ENCODE data around the gene COL18A1.

Gene COL18A1

DNA sequence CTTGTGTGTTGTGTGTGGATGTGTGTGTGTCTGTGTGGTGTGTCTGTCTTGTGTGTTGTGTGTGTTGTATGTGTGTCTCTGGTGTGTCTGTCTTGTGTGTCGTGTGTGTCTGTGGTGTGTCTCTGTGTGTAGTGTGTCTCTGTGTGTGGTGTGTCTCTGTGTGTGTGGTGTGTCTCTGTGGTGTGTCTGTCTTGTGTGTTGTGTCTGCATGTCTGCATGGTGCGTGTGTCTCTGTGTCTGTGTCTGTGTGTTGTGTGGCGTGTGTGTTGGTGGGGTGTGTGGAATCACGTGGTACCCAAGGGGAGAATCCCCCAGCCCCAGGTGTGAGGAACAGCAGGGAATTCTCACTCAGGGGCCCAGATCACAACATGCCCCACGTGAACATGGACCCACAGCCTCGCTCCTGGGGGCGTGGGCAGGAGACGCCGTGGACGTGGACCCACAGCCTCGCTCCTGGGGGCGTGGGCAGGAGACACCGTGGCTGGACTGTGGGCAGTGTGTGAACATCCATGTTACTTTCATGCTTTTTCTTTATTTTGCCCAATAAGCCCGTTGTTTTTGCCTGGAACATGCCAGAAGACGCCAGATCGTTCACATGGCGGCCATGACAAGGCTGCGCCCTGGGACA lies 69.5 kb downstream of the COL18A1 start:
- CTCF ChIA-PET, result no interaction called here
- H3K27me3 Mint-ChIP-seq, result no peaks in the 10 kb centered on the region
- no peaks in the 10 kb centered on the region for H3K36me3 Mint-ChIP-seq
- no peak overlapping the region for H3K4me3 Mint-ChIP-seq
- peaks cover 5% of the 10 kb centered on the region for H3K9me3 Mint-ChIP-seq
- peak overlapping the region; percentile 4 for H3K27ac Mint-ChIP-seq
- peaks cover 41% of the 10 kb centered on the region for H3K4me1 Mint-ChIP-seq
- DNase-seq, result no peak

DNA sequence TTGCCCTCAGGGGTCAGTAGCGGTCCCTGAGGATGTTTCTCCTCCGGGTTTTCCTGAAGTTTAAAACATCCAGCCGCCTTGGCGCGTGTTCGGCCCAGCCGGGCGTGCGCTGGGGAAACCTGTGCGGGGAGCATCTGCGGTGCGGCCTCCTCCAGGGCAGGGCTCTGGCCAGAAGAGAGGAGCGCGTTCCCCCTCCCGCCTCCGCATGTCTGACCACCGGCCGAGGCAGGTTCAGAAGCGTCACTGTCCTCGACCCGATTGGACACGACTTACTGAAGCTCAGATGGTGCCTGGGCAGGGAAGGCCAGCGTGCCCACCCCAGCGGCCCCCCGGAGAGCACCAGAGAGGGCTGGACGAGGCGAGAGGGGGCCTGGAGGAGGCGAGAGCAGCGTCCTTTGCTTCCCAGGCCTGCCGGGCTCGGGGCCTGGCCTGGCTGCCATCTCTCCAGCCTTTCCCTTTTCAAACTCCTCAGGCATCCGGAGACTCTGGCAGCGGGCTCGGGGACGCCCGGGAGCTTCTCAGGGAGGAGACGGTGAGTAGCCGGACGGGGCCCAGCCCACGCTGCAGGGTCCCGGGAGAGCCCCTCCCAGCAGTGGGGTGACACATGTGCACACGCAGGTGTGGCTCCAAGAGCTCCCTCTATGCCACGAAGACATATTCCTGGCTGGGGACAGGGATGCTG lies 70.2 kb downstream of the COL18A1 start:
- CTCF ChIA-PET, result no interaction called here
- Mint-ChIP-seq H3K9me3 (peaks cover 5% of the 10 kb centered on the region), H3K4me1 (peaks cover 42% of the 10 kb centered on the region), H3K27ac (no peak overlapping the region), H3K36me3 (no peaks in the 10 kb centered on the region), H3K27me3 (no peaks in the 10 kb centered on the region), H3K4me3 (no peak overlapping the region)
- no peak for DNase-seq

DNA sequence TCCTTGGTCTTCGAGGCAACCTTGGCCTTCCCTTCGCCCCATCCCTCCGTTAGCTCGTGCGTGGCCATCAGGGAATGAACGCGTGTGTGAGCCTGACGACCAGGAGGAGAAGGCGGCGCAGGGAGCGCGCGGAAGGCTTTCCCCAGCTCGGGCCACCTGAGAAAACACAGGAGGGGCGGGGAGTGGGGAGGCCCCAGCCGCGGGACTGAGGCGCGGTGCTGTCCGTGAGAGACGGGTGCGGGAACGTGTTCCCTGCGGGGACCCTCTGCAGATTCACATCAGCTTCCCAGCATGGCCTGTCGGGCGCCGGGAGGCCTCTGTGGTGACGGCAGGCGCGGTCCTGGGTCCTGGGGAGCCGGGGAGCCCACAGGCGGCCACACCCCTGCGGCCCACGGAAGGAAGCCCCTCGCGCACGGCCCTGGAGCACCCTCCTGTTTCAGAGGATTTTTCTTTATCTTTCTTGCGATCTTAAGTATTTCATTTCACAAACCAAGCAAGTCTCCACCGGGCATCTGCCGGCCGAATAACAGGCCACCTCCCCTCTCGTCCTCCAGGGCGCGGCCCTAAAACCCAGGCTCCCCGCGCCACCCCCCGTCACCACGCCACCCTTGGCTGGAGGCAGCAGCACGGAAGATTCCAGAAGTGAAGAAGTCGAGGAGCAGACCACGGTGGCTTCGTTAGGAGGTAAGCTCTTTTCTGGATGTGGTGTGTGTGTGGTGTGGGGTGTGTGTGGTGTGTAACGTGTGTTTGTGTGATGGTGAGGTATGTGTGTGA lies 71.0 kb downstream of the COL18A1 start:
- Mint-ChIP-seq H3K4me3 (no peak overlapping the region), H3K36me3 (no peaks in the 10 kb centered on the region), H3K9me3 (peaks cover 5% of the 10 kb centered on the region), H3K27me3 (no peaks in the 10 kb centered on the region), H3K27ac (peak overlapping the region; percentile 42), H3K4me1 (peaks cover 38% of the 10 kb centered on the region)
- CTCF ChIA-PET, result no interaction called here
- DNase-seq, result no peak

DNA sequence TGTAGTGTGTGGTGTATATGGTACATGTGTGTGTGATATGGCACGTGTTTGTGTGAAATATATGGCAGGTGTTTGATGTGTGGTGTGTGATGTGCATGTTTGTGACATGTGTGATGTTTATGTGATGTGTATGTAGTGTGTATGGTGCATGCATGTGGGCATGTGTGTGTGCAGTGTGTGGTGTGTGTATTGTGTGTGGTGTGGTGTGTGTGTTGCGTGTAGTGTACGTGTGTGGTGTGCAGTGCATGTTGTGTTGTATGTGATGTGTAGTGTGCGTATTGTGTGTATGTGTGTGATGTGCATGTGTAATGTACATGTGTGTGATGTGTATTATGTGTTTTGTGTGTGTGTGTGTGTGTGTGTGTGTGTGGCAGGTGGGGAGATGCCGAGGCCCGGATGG lies 71.6 kb downstream of the COL18A1 start:
- CTCF ChIA-PET, result no interaction called here
- Mint-ChIP-seq H3K27ac (peak overlapping the region; percentile 42), H3K4me3 (no peak overlapping the region), H3K9me3 (peaks cover 5% of the 10 kb centered on the region), H3K36me3 (no peaks in the 10 kb centered on the region), H3K4me1 (peaks cover 32% of the 10 kb centered on the region), H3K27me3 (no peaks in the 10 kb centered on the region)
- no peak for DNase-seq

DNA sequence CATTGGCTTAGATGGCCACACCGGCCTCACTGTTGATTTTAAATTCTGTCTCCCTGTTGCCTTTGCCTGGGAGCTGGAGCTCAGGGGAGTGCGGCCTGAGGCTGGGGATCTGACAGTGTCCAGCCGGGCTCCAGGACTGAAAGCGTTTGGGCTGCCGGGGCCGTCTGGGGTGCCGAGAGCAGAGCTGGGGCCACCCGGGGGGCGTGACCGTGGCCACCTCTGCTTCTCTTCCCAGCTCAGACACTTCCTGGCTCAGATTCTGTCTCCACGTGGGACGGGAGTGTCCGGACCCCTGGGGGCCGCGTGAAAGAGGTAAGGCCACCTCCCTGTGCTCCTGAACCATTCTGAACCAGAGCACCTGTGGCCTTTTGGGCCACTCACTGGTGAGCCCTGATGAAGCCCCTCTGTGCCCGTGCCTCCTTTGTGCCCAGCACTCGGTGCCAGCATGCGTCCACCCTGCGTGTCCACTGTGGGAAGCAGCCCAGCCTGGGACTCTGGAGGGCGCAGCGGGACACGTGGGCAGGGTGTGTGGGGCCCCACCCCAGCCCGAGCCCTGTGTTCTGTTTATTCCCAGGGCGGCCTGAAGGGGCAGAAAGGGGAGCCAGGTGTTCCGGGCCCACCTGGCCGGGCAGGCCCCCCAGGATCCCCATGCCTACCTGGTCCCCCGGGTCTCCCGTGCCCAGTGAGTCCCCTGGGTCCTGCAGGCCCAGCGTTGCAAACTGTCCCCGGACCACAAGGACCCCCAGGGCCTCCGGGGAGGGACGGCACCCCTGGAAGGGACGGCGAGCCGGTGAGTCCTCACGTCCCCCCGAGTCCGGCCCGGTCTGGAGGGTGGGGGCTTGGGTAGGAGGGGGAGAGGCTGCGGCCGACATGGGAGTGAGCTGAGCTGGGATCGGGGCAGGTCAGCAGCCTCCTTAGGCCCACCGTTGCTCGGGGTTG lies 72.5 kb downstream of the COL18A1 start:
- peaks cover 34% of the 10 kb centered on the region for H3K4me1 Mint-ChIP-seq
- no peaks in the 10 kb centered on the region for H3K27me3 Mint-ChIP-seq
- CTCF ChIA-PET, result interaction anchor here (1.0 to 2.2 kb wide), 3 partner anchors 79 to 119 kb away, joined by 3 to 10 read pairs (median 4); no protein-coding TSS in a partner anchor
- H3K4me3 Mint-ChIP-seq, result peak overlapping the region; percentile 59
- H3K9me3 Mint-ChIP-seq, result peaks cover 5% of the 10 kb centered on the region
- DNase-seq, result no peak
- no peaks in the 10 kb centered on the region for H3K36me3 Mint-ChIP-seq
- peak overlapping the region; percentile 88 for H3K27ac Mint-ChIP-seq

DNA sequence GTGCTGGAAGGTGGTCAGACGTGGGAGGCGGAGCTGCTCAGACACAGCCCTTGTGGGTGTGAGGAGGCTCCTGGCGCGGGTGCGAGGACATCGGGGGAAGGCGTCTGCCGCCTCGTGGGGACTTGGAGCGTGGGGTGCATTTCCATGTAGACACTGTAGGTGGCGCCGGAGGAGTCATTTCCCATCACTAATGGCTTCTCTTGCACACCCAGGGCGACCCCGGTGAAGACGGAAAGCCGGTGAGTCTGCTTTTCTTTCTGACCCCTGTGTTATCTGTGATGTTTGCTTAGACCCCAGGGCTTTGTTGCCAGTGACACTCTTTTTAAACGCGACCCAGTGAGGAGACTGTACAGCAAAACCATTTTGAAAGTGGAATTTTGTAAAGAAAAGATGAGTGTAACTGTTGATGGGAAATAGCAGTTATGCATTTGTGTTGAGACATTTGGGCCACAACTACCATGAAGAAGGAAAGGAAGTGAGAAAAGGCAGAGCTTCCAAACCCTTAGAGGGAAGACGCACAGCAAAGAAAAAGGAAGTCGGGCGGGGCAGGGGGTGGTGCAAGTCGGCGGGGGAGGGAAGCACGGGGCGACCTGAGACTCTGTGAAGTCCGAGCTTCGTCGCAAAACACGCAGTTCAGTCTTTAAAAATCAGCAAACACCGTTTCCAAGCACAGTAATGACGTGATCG lies 73.3 kb downstream of the COL18A1 start:
- Mint-ChIP-seq H3K27ac (peak overlapping the region; percentile 88), H3K9me3 (peaks cover 5% of the 10 kb centered on the region), H3K36me3 (no peaks in the 10 kb centered on the region), H3K27me3 (no peaks in the 10 kb centered on the region), H3K4me1 (peaks cover 41% of the 10 kb centered on the region), H3K4me3 (peak overlapping the region; percentile 59)
- CTCF ChIA-PET, result interaction anchor here (0.6 to 2.2 kb wide), 5 partner anchors 16 to 118 kb away, joined by 3 to 10 read pairs (median 4); no protein-coding TSS in a partner anchor
- peak; percentile 86 for DNase-seq

DNA sequence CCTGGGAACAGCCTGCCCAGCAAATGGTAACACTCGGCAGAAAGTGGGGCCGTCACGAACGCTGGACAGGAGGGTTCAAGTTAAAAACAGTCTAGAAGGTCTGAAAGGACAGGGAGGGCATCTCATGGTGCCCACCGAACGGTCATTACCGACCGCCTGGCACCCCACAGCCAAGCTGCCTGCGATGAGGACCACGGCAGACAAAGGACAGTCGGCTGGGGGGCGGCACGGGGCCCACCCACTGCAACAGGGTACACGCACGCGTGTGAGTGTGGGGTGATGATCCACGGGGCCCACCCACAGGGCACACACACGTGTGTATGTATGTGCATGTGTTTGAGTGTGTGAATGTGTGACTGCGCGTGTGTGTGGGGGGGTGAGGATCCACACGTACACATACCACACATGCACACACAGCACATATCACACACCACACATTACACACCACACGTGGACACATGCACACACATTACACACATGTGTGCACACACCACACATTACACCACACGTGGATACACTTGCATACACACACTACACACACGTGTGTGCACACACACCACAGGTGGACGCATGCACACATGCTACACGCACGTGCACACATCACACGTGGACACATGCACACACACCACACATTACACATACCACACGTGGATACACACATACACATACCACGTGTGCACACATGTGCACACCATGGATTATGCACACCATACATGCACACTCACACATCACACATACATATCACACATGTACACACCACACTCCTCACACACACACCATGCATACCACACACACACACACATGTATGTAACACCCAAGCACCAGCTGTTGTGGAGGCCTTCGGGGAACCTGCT lies 74.1 kb downstream of the COL18A1 start:
- Mint-ChIP-seq H3K4me1 (peaks cover 47% of the 10 kb centered on the region), H3K27me3 (no peaks in the 10 kb centered on the region), H3K9me3 (peaks cover 5% of the 10 kb centered on the region), H3K4me3 (peak overlapping the region; percentile 59), H3K36me3 (peaks cover 1% of the 10 kb centered on the region), H3K27ac (peak overlapping the region; percentile 88)
- no peak for DNase-seq
- CTCF ChIA-PET, result interaction anchor here (0.6 to 2.2 kb wide), 5 partner anchors 17 to 117 kb away, joined by 3 to 10 read pairs (median 4); no protein-coding TSS in a partner anchor

DNA sequence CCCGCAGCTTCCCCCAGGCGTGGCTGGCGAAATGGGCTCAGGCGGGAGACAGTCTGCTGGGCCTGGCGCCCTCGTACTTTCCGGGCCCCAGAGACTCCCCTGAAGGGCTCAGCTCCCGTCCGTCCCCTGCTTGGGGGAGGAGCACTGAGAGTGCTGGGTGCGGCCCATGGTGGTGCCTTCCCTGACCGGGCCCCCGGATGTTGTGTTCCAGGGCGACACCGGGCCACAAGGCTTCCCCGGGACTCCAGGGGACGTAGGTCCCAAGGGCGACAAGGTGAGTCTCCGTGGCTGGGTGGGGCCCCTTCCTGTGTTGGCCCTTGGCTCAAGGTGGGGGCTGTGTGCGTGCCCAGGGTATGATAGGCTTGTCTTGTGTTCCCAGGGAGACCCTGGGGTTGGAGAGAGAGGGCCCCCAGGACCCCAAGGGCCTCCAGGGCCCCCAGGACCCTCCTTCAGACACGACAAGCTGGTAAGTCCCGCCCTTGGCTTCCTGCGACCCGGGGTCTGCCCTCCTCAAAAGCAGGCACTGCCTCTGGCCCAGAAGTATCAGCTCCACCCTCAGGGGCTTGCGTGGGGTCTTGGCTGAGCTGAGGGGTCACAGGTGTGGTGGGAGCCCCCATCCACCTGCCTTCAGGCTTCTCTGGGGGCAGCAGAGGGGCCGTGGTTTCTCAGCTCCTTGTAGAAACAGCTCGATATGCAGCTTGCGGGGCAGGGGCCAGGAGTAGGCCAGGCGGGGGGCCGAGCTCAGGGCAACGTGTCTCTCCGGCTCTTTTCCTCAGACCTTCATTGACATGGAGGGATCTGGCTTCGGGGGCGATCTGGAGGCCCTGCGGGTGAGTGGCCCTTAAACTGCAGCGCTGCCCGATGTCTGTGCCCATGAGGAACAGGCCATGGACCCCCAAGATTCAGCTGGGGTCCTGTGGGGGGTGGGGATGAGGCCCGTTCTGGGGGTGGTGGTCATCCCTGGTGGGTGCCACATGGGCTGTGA lies 75.0 kb downstream of the COL18A1 start:
- DNase-seq, result peak; percentile 44
- peak overlapping the region; percentile 59 for H3K4me3 Mint-ChIP-seq
- H3K36me3 Mint-ChIP-seq, result peaks cover 1% of the 10 kb centered on the region
- H3K27me3 Mint-ChIP-seq, result no peaks in the 10 kb centered on the region
- CTCF ChIA-PET, result no interaction called here
- H3K9me3 Mint-ChIP-seq, result peaks cover 7% of the 10 kb centered on the region
- peak overlapping the region; percentile 88 for H3K27ac Mint-ChIP-seq
- peaks cover 52% of the 10 kb centered on the region for H3K4me1 Mint-ChIP-seq

DNA sequence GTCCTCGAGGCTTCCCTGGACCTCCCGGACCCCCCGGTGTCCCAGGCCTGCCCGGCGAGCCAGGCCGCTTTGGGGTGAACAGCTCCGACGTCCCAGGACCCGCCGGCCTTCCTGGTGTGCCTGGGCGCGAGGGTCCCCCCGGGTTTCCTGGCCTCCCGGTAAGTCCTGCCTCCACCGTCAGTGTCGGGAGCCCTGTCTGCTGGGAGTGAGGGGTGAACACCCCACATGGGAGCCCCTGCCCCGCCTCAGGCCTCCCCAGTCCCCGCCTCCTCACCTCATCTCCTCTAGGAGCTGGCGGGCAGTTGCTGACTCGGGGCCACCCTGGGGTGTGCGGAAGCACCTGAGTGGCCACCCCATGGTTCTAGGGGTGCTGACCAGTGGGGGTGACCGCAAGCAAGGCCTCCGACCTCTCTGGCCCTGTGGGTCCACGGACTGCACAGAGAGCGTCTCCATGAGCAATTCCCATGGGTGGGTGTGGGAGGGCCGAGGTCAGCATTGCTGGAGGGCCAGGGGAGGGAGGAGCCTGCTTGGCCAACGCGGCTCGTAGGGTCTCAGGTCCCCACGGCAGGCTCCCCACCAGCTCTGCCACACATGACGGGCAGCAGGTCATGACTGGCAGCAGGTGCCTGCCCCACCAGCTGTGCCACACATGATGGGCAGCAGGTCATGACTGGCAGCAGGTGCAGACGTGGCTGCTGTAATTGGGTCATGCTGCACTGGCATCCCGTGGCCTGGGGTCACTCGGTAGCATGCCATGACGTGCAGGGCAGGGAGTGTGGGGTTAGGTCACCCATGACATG lies 75.9 kb downstream of the COL18A1 start:
- no peak overlapping the region for H3K27ac Mint-ChIP-seq
- peaks cover 52% of the 10 kb centered on the region for H3K4me1 Mint-ChIP-seq
- peaks cover 1% of the 10 kb centered on the region for H3K36me3 Mint-ChIP-seq
- no peak overlapping the region for H3K4me3 Mint-ChIP-seq
- CTCF ChIA-PET, result no interaction called here
- no peak for DNase-seq
- H3K27me3 Mint-ChIP-seq, result no peaks in the 10 kb centered on the region
- peaks cover 7% of the 10 kb centered on the region for H3K9me3 Mint-ChIP-seq

DNA sequence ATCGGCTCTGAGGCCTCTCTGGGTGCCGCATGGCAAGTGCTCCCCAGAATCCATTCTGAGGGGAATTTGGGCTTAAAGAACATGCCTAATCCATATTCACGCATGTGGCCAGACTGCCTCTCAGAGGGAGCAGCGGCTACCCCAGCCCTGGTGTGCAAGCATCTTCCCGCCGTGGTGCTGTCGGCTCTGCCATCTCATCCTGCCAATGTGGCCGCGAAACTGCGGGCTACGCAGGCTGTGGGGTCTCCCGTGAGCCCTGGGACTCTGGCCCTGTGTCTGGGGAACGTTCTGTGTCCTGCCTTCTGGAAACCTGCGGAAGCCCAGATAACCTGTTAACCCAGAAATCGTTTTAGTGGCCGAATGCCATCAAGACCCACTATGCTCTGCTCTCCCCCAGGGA lies 76.6 kb downstream of the COL18A1 start:
- Mint-ChIP-seq H3K4me3 (no peak overlapping the region), H3K27ac (no peak overlapping the region), H3K9me3 (peaks cover 7% of the 10 kb centered on the region), H3K4me1 (peaks cover 49% of the 10 kb centered on the region), H3K27me3 (no peaks in the 10 kb centered on the region), H3K36me3 (peaks cover 1% of the 10 kb centered on the region)
- DNase-seq, result no peak
- CTCF ChIA-PET, result no interaction called here
